CD4-positive, CD25-positive, alpha-beta regulatory T cell (primary cell): Measurements from ENCODE around the gene VPS36. TPM values are rescaled to one million over a fixed set of nuclear protein-coding genes. Genes with fewer than 3 reads are reported as not detected.

ENCODE experiments used
- ATAC-seq, 2 donors: fragments of 150-1000 bp; cut with Tn5 transposase; one replicate each; pipeline ENCODE4 v1.10.0; 2021; ENCODE audit warnings: low read depth in 2 of 2, moderate number of reproducible peaks in 2 of 2, moderate library complexity in 1 of 2
- DNase-seq, 3 donors: peaks; one replicate each; pipeline versions ENCODE4 v3.0.0 to v3.0.0-alpha.2; 2012 to 2022; ENCODE audit warnings: mixed read lengths in 1 of 3
- H3K27ac ChIP-seq: one replicate; pipeline ENCODE4 v1.7.0; 2013; ENCODE audit warnings: mild to moderate bottlenecking, low read length; ENCODE audit not compliant: insufficient read depth, poor library complexity, severe bottlenecking
- H3K27me3 ChIP-seq: one replicate; pipeline ENCODE4 v1.7.0; 2013; ENCODE audit warnings: low read length; ENCODE audit not compliant: control insufficient read depth, insufficient read depth
- H3K36me3 ChIP-seq: one replicate; pipeline ENCODE4 v1.7.0; 2013; ENCODE audit warnings: mild to moderate bottlenecking, low read length, moderate library complexity; ENCODE audit not compliant: control insufficient read depth, insufficient read depth
- H3K4me1 ChIP-seq: 2 replicates; pipeline ENCODE4 v1.7.0; 2013; ENCODE audit warnings: mild to moderate bottlenecking, low read length; ENCODE audit not compliant: insufficient read depth, control insufficient read depth, poor library complexity, severe bottlenecking
- H3K4me3 ChIP-seq: one replicate; pipeline ENCODE4 v1.7.0; 2013; ENCODE audit warnings: low read depth, mild to moderate bottlenecking, low read length, moderate library complexity
- H3K9me3 ChIP-seq, 2 experiments: 1 replicate in 1 of 2; 2 replicates in 1 of 2; pipeline ENCODE4 v1.7.0; 2013; ENCODE audit warnings: low read length in 2 of 2, mild to moderate bottlenecking in 1 of 2, moderate library complexity in 1 of 2; ENCODE audit not compliant: control insufficient read depth in 2 of 2
- H3K27ac Mint-ChIP-seq, 3 donors: one replicate each; pipeline ENCODE4 v1.8.0; 2020 to 2022; ENCODE audit warnings: mild to moderate bottlenecking in 3 of 3, mixed read lengths in 3 of 3, moderate library complexity in 2 of 3
- H3K27me3 Mint-ChIP-seq: one replicate; pipeline ENCODE4 v1.8.0; 2022; ENCODE audit warnings: mild to moderate bottlenecking, mixed read lengths
- H3K36me3 Mint-ChIP-seq: one replicate; pipeline ENCODE4 v1.8.0; 2020; ENCODE audit warnings: mixed read lengths
- H3K4me1 Mint-ChIP-seq, 4 donors: one replicate each; pipeline ENCODE4 v1.8.0; 2020 to 2022; ENCODE audit warnings: mixed read lengths in 4 of 4, mild to moderate bottlenecking in 1 of 4
- H3K4me3 Mint-ChIP-seq, 4 donors: one replicate each; pipeline ENCODE4 v1.8.0; 2020 to 2022; ENCODE audit warnings: mild to moderate bottlenecking in 4 of 4, mixed read lengths in 4 of 4, moderate library complexity in 3 of 4
- H3K9me3 Mint-ChIP-seq, 7 donors: one replicate each; pipeline ENCODE4 v1.8.0; 2020 to 2022; ENCODE audit warnings: mixed read lengths in 7 of 7, mild to moderate bottlenecking in 3 of 7, moderate library complexity in 2 of 7
- polyA plus RNA-seq, 4 donors: library from polyadenylated mRNA; unstranded; fragments of 300-500 nt; fragmentation: Illumina TruSeq; gene quantifications; one replicate each; pipeline ENCODE4 v1.2.3, GENCODE V29; 2021
- total RNA-seq: library from RNA; stranded (reverse); gene quantifications from one replicate; pipeline ENCODE4 v1.2.3, GENCODE V29; 2022

VPS36 gene
- total and polyA plus RNA-seq, 5 donors from 2014 or later, result 36.8 to 39.5 (median 38.1) TPM

DNA sequence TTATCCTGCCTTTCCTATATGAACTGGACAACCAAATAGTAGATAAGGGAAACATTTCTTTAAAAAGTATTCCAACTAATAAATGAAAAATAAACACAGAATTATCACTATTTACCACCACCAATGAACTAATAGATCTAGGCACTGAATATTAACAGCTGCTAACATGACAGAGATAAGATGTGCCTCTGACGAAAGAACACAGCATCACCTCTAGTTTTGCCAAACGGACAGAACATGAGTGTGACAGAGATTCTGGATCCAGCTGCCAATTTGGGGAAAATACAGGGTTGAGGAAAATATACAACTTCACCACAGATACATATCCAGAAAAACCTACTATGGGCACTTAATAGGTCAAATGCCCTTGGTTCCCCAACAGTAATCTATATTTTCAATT is 18.0 kb downstream of the VPS36 start:
- Histone ChIP-seq H3K27me3 (no peaks in the 10 kb centered on the region), H3K36me3 (peaks cover 71% of the 10 kb centered on the region), H3K9me3 (no peaks in the 10 kb centered on the region), H3K4me3 (no peak overlapping the region), H3K4me1 (no peaks in the 10 kb centered on the region), H3K27ac (no peak overlapping the region)
- no peaks in the 10 kb centered on the region for H3K9me3 Mint-ChIP-seq
- DNase-seq, result no peak
- ATAC-seq, result no peak
- H3K36me3 Mint-ChIP-seq, result peaks cover 55% of the 10 kb centered on the region
- H3K27ac Mint-ChIP-seq, result no peak overlapping the region
- H3K27me3 Mint-ChIP-seq, result no peaks in the 10 kb centered on the region
- peaks cover 4 to 21% (median 10%) of the 10 kb centered on the region in 4 donors for H3K4me1 Mint-ChIP-seq
- H3K4me3 Mint-ChIP-seq, result no peak overlapping the region

- Histone ChIP-seq H3K4me1 (no peaks in the 10 kb centered on the region), H3K36me3 (peaks cover 57% of the 10 kb centered on the region), H3K27ac (no peak overlapping the region), H3K4me3 (no peak overlapping the region), H3K27me3 (no peaks in the 10 kb centered on the region), H3K9me3 (no peaks in the 10 kb centered on the region)
- Mint-ChIP-seq H3K9me3 (no peaks in the 10 kb centered on the region), H3K27me3 (no peaks in the 10 kb centered on the region), H3K27ac (no peak overlapping the region), H3K4me3 (no peak overlapping the region), H3K4me1 (peaks cover 4 to 16% (median 8%) of the 10 kb centered on the region in 4 donors), H3K36me3 (peaks cover 51% of the 10 kb centered on the region)
- ATAC-seq, result no peak
- DNase-seq, result no peak
Measured at GRCh38 chr13:52428295-52428694, 22.1 kb downstream of the VPS36 start.

DNA sequence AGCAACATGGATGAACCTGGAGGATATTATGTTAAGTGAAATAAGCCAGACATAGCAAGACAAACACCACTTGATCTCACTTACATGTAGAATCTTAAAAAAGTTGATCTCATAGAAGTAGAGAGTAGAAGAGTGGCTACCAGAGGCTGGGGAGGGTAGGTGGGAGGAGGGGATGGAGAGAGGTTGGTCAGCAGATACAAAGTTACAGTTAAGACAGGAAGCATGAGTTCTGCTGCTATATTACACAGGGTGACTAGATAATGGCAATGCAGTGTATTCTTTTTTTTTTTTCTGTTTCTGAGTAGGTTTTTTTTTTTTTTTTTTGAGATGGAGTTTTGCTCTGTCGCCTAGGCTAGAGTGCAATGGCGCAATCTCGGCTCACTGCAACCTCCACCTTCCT is 29.2 kb downstream of the VPS36 start:
- Mint-ChIP-seq H3K36me3 (peaks cover 53% of the 10 kb centered on the region), H3K9me3 (no peaks in the 10 kb centered on the region), H3K4me3 (no peak overlapping the region), H3K27ac (no peak overlapping the region), H3K4me1 (peaks cover 0 to 4% (median 2%) of the 10 kb centered on the region in 4 donors), H3K27me3 (no peaks in the 10 kb centered on the region)
- peaks cover 54% of the 10 kb centered on the region for H3K36me3 ChIP-seq
- DNase-seq, result no peak
- no peak for ATAC-seq
- no peaks in the 10 kb centered on the region for H3K27me3 ChIP-seq
- H3K27ac ChIP-seq, result no peak overlapping the region
- H3K4me3 ChIP-seq, result no peak overlapping the region
- H3K4me1 ChIP-seq, result no peaks in the 10 kb centered on the region
- no peaks in the 10 kb centered on the region for H3K9me3 ChIP-seq

DNA sequence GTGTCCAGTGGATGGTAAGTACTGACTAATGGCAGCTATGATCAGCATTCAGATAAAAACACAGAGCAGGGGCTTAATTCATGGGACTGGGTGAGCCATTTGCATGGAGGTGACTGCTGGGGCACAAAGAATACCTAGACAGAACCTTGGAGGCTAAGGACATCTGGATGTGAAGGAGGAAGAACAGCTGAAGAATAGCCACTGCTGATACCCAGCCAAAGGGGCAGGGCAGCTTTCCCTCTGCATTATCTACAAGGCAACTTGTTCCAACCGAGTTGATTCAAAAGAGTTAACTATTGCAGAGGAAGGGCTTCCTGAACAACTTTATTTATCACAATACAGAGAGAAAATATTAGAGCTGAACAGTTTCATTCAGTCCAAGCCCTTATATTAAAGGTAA is 31.4 kb downstream of the VPS36 start:
- peaks cover 63% of the 10 kb centered on the region for H3K36me3 ChIP-seq

GRCh38 chr13:52414963-52415362 is 35.5 kb downstream of the VPS36 start:
- DNase-seq (no peak), ATAC-seq (no peak)
- Histone ChIP-seq H3K36me3 (peaks cover 62% of the 10 kb centered on the region), H3K27me3 (no peaks in the 10 kb centered on the region), H3K4me3 (no peak overlapping the region), H3K4me1 (no peaks in the 10 kb centered on the region), H3K27ac (no peak overlapping the region), H3K9me3 (no peaks in the 10 kb centered on the region)
- Mint-ChIP-seq H3K9me3 (no peaks in the 10 kb centered on the region), H3K4me3 (no peak overlapping the region), H3K4me1 (peaks cover 0 to 4% (median 0%) of the 10 kb centered on the region in 4 donors), H3K27ac (no peak overlapping the region), H3K36me3 (peaks cover 58% of the 10 kb centered on the region), H3K27me3 (no peaks in the 10 kb centered on the region)

More for the DNA sequence above, 31.4 kb downstream of the VPS36 start:
- no peak overlapping the region for H3K27ac ChIP-seq
- no peaks in the 10 kb centered on the region for H3K27me3 ChIP-seq
- no peaks in the 10 kb centered on the region for H3K9me3 Mint-ChIP-seq
- peaks cover 0 to 4% (median 0%) of the 10 kb centered on the region in 4 donors for H3K4me1 Mint-ChIP-seq
- no peak overlapping the region for H3K27ac Mint-ChIP-seq
- H3K9me3 ChIP-seq, result no peaks in the 10 kb centered on the region
- H3K36me3 Mint-ChIP-seq, result peaks cover 55% of the 10 kb centered on the region
- no peaks in the 10 kb centered on the region for H3K4me1 ChIP-seq
- no peaks in the 10 kb centered on the region for H3K27me3 Mint-ChIP-seq
- no peak for ATAC-seq
- H3K4me3 ChIP-seq, result no peak overlapping the region
- no peak for DNase-seq
- H3K4me3 Mint-ChIP-seq, result no peak overlapping the region

DNA sequence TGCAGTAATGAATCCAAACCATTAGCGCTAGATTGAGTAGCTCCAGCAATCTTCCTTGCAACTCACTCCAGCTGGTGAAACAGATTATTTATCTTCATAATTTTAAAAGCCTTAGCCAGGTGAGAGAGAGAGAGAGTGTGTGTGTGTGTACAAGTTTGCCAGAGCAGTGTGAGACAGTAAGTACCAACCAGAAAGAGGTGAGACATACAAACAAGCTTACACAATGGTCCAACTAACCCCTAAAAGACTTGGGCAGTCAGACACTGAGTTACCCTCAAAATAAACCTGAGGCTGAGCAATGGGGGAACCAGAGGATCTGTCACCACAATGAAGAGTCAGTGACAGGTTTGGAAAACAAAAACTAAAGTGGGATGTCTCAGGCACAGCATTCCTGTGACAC is 36.4 kb downstream of the VPS36 start:
- H3K27me3 Mint-ChIP-seq, result no peaks in the 10 kb centered on the region
- no peak for ATAC-seq

DNA sequence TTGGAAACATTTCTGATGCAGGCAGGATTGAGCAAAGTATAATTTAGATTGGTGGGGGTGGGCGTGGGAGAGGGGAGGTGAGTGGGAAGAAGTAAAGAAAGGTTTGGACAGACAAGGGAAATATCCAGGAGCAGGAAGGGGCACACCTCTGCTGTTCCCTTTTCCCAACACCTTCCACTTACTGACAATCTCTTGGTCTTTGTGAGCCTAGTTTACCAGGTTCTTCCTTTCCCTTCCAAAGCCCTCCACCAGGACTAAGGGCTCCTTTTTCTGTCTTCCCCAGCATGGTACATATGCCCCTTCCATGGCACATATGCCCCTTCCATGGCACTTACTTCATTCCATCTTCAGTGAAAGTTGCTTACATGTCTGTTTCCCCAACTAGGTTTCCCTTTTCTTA is 38.3 kb downstream of the VPS36 start:
- peaks cover 43% of the 10 kb centered on the region for H3K36me3 Mint-ChIP-seq
- H3K27ac Mint-ChIP-seq, result no peak overlapping the region
- no peak for DNase-seq

More for the DNA sequence above, 36.4 kb downstream of the VPS36 start:
- Mint-ChIP-seq H3K36me3 (peaks cover 53% of the 10 kb centered on the region), H3K9me3 (no peaks in the 10 kb centered on the region), H3K4me3 (no peak overlapping the region), H3K4me1 (no peaks in the 10 kb centered on the region), H3K27ac (peak overlapping the region in 2 of 3 donors; percentile 40 to 79)
- Histone ChIP-seq H3K27me3 (no peaks in the 10 kb centered on the region), H3K36me3 (peaks cover 62% of the 10 kb centered on the region), H3K9me3 (no peaks in the 10 kb centered on the region), H3K27ac (no peak overlapping the region), H3K4me3 (no peak overlapping the region), H3K4me1 (no peaks in the 10 kb centered on the region)
- no peak for DNase-seq

DNA sequence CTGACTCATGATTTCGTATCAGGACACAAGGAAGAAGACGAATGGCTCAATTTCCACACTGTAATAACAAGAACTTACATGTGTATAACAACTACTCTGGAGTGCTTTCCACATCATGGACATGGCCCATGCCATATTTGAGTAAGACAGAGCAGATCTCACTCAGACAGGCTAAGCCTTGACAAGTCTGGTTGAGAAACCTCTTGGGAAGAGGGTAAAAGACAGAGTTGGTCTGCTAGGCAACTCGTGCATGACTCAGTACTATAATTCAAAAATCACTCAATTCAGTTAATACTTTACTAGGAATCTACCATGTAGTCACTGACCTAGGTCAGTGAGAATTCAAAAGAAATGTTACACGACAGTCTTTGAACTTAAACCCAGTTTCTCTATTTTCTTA is 38.8 kb downstream of the VPS36 start:
- Mint-ChIP-seq H3K36me3 (peaks cover 43% of the 10 kb centered on the region), H3K9me3 (no peaks in the 10 kb centered on the region), H3K27ac (no peak overlapping the region), H3K4me3 (no peak overlapping the region), H3K27me3 (peaks cover 2% of the 10 kb centered on the region), H3K4me1 (peaks cover 0 to 7% (median 3%) of the 10 kb centered on the region in 4 donors)
- no peak for DNase-seq
- H3K27ac ChIP-seq, result no peak overlapping the region
- no peaks in the 10 kb centered on the region for H3K27me3 ChIP-seq
- no peaks in the 10 kb centered on the region for H3K4me1 ChIP-seq
- ATAC-seq, result no peak
- no peaks in the 10 kb centered on the region for H3K9me3 ChIP-seq
- H3K4me3 ChIP-seq, result no peak overlapping the region
- H3K36me3 ChIP-seq, result peaks cover 52% of the 10 kb centered on the region

More for the DNA sequence above, 38.3 kb downstream of the VPS36 start:
- Histone ChIP-seq H3K36me3 (peaks cover 56% of the 10 kb centered on the region), H3K9me3 (no peaks in the 10 kb centered on the region), H3K4me3 (no peak overlapping the region), H3K27me3 (no peaks in the 10 kb centered on the region), H3K27ac (no peak overlapping the region), H3K4me1 (no peaks in the 10 kb centered on the region)
- Mint-ChIP-seq H3K4me1 (peaks cover 0 to 2% (median 0%) of the 10 kb centered on the region in 4 donors), H3K27me3 (no peaks in the 10 kb centered on the region), H3K9me3 (no peaks in the 10 kb centered on the region), H3K4me3 (no peak overlapping the region)
- ATAC-seq, result no peak
